ENCODE measurements around the gene VGLL3.

GRCh38 chr3:86954226-86954625, 36.7 kb downstream of the VGLL3 start:
- TF ChIP-seq REST (IDR thresholded peaks at IDR 0.05; ENCODE audit: insufficient read depth in 1 of 2, low read depth in 2 of 2, low read length in 1 of 2) (no peak), CTCF (IDR thresholded peaks at IDR 0.05) (no peak), POLR2AphosphoS5 (IDR thresholded peaks at IDR 0.05; ENCODE audit: low read depth, low read length) (no peak), SIN3A (IDR thresholded peaks at IDR 0.05; ENCODE audit: borderline replicate concordance, insufficient read depth, low read depth, low read length) (no peak), TCF7L2 (IDR thresholded peaks at IDR 0.05; ENCODE audit: low read depth, low read length) (no peak)
